GM23338 (cell line): ENCODE measurements around the gene NUP153. TPM values are rescaled to one million over a fixed set of nuclear protein-coding genes. Genes with fewer than 3 reads are reported as not detected.

ENCODE experiments used
- ATAC-seq: fragments of 200-7000 bp; cut with Tn5 transposase; 3 replicates; pipeline ENCODE4 v1.9.1; 2020
- DNase-seq: peaks from one replicate; pipeline ENCODE4 v3.0.0-alpha.2; 2015; ENCODE audit warnings: low spot score
- H2AFZ ChIP-seq: fragments of 200-600 bp; sonication (generic); 2 replicates; pipeline ENCODE4 v1.8.0; 2016; ENCODE audit warnings: antibody characterized with exemption, mild to moderate bottlenecking, moderate library complexity
- H3F3A ChIP-seq: fragments of 200-600 bp; sonication (generic); replicated peaks from 2 replicates; pipeline ENCODE4 v1.8.0; 2017; ENCODE audit warnings: antibody characterized with exemption, mixed run types, low read depth
- H3K27ac ChIP-seq: fragments of 200-600 bp; sonication (generic); 2 replicates; pipeline ENCODE4 v1.6.1; 2016; ENCODE audit warnings: low read depth
- H3K27me3 ChIP-seq: fragments of 200-600 bp; sonication (generic); 2 replicates; pipeline ENCODE4 v1.8.0; 2016; ENCODE audit warnings: mild to moderate bottlenecking, mixed run types, moderate library complexity; ENCODE audit not compliant: insufficient read depth
- H3K36me3 ChIP-seq: fragments of 200-600 bp; sonication (generic); 2 replicates; pipeline ENCODE4 v1.8.0; 2016; ENCODE audit warnings: mild to moderate bottlenecking; ENCODE audit not compliant: insufficient read depth
- H3K4me1 ChIP-seq: fragments of 200-600 bp; sonication (generic); 2 replicates; pipeline ENCODE4 v1.8.0; 2016; ENCODE audit warnings: mild to moderate bottlenecking, moderate library complexity; ENCODE audit not compliant: insufficient read depth
- H3K4me2 ChIP-seq: fragments of 200-600 bp; sonication (generic); 2 replicates; pipeline ENCODE4 v1.7.1; 2017; ENCODE audit warnings: mixed run types
- H3K4me3 ChIP-seq: fragments of 200-600 bp; sonication (generic); 2 replicates; pipeline ENCODE4 v1.6.1; 2016; ENCODE audit warnings: mixed run types
- H3K79me2 ChIP-seq: fragments of 200-600 bp; sonication (generic); replicated peaks from 2 replicates; pipeline ENCODE4 v1.8.0; 2017; ENCODE audit warnings: mild to moderate bottlenecking; ENCODE audit not compliant: insufficient read depth
- H3K9me2 ChIP-seq: fragments of 200-600 bp; sonication (generic); 2 replicates; pipeline ENCODE4 v1.8.0; 2017; ENCODE audit not compliant: insufficient read depth
- H4K20me1 ChIP-seq: fragments of 200-600 bp; sonication (generic); replicated peaks from 2 replicates; pipeline ENCODE4 v1.8.0; 2017; ENCODE audit warnings: mild to moderate bottlenecking; ENCODE audit not compliant: insufficient read depth
- H3K27ac Mint-ChIP-seq: 2 replicates; pipeline ENCODE4 v1.8.0; 2020; ENCODE audit warnings: inconsistent platforms, mild to moderate bottlenecking, moderate library complexity, mixed read lengths
- H3K27me3 Mint-ChIP-seq: 3 replicates; pipeline ENCODE4 v1.8.0; 2022; ENCODE audit warnings: low read depth, mild to moderate bottlenecking, moderate library complexity, mixed read lengths, inconsistent platforms; ENCODE audit not compliant: insufficient read depth, poor library complexity
- H3K36me3 Mint-ChIP-seq: 3 replicates; pipeline ENCODE4 v1.8.0; 2021; ENCODE audit warnings: low read depth, mild to moderate bottlenecking, inconsistent platforms, moderate library complexity, mixed read lengths
- H3K4me1 Mint-ChIP-seq: 3 replicates; pipeline ENCODE4 v1.8.0; 2020; ENCODE audit warnings: mild to moderate bottlenecking, inconsistent platforms, mixed read lengths
- H3K4me3 Mint-ChIP-seq: 3 replicates; pipeline ENCODE4 v1.8.0; 2021; ENCODE audit warnings: moderate library complexity, mild to moderate bottlenecking, inconsistent platforms, mixed read lengths
- H3K9me3 Mint-ChIP-seq: 3 replicates; pipeline ENCODE4 v1.8.0; 2020; ENCODE audit warnings: moderate library complexity, mild to moderate bottlenecking, inconsistent platforms, mixed read lengths
- CREB1 ChIP-seq: fragments of 250-450 bp; sonication (Bioruptor Pico); IDR thresholded peaks from 2 replicates; pipeline ENCODE4 v1.5.0; 2020; ENCODE audit warnings: low read depth, mild to moderate bottlenecking, moderate library complexity
- EZH2 ChIP-seq: fragments of 200-600 bp; sonication (generic); IDR thresholded peaks from one replicate; pipeline ENCODE4 v1.8.0; 2017; ENCODE audit warnings: antibody characterized with exemption, mild to moderate bottlenecking, low read depth; ENCODE audit not compliant: unreplicated experiment
- EZH2phosphoT487 ChIP-seq: fragments of 200-600 bp; sonication (generic); IDR thresholded peaks from one replicate; pipeline ENCODE4 v1.8.1; 2018; ENCODE audit warnings: antibody characterized with exemption; ENCODE audit not compliant: unreplicated experiment
- JUNB ChIP-seq: IDR thresholded peaks from one replicate; pipeline ENCODE4 v1.6.1; 2016; ENCODE audit warnings: antibody characterized with exemption; ENCODE audit not compliant: unreplicated experiment
- NANOG ChIP-seq: IDR thresholded peaks from 2 replicates; pipeline ENCODE4 v1.6.1; 2016; ENCODE audit warnings: antibody characterized with exemption, borderline replicate concordance
- POLR2AphosphoS5 ChIP-seq: IDR thresholded peaks from 2 replicates; pipeline ENCODE4 v1.6.1; 2016; ENCODE audit warnings: antibody characterized with exemption, low read depth
- STAT1 ChIP-seq: IDR thresholded peaks from one replicate; pipeline ENCODE4 v1.6.1; 2016; ENCODE audit warnings: antibody characterized with exemption; ENCODE audit not compliant: unreplicated experiment
- ZNF114 ChIP-seq: fragments of 250-450 bp; sonication (Bioruptor Pico); IDR thresholded peaks from 2 replicates; pipeline ENCODE4 v1.5.0; 2020; ENCODE audit warnings: mild to moderate bottlenecking, moderate library complexity
- ZNF331 ChIP-seq: fragments of 250-450 bp; sonication (Bioruptor Pico); IDR thresholded peaks from 2 replicates; pipeline ENCODE4 v1.5.0; 2020; ENCODE audit warnings: low read depth, mild to moderate bottlenecking, moderate library complexity
- polyA plus RNA-seq: library from polyadenylated mRNA; unstranded; fragments of >200 nt; fragmentation: Nextera tagmentation; extraction: Ambion mirVana; gene quantifications from 2 replicates; pipeline ENCODE4 v1.2.1, GENCODE V29; 2016
- total RNA-seq: library from RNA; depleted of rRNA; stranded (reverse); fragments of >200 nt; shearing (Covaris generic); gene quantifications from 2 replicates; pipeline ENCODE4 v1.2.3, GENCODE V29; 2014
- TF ChIP-seq, protein P1 (sequence below): IDR thresholded peaks from one replicate; pipeline ENCODE4 v1.6.1; 2018; ENCODE audit warnings: antibody characterized with exemption; ENCODE audit not compliant: unreplicated experiment
- TF ChIP-seq, protein P2 (sequence below), 2 experiments: fragments of 200-600 bp in 1 of 2; sonication (generic) in 1 of 2; conservative IDR thresholded peaks; 2 replicates each; pipeline versions ENCODE4 v1.5.1 to v1.6.1; 2016 to 2017; ENCODE audit warnings: antibody characterized with exemption in 2 of 2, low read depth in 2 of 2, mild to moderate bottlenecking in 2 of 2, moderate library complexity in 1 of 2

The NUP153 gene
- total and polyA plus RNA-seq, 2 experiments from 2014 or later, result 23.8 to 88.4 TPM

DNA sequence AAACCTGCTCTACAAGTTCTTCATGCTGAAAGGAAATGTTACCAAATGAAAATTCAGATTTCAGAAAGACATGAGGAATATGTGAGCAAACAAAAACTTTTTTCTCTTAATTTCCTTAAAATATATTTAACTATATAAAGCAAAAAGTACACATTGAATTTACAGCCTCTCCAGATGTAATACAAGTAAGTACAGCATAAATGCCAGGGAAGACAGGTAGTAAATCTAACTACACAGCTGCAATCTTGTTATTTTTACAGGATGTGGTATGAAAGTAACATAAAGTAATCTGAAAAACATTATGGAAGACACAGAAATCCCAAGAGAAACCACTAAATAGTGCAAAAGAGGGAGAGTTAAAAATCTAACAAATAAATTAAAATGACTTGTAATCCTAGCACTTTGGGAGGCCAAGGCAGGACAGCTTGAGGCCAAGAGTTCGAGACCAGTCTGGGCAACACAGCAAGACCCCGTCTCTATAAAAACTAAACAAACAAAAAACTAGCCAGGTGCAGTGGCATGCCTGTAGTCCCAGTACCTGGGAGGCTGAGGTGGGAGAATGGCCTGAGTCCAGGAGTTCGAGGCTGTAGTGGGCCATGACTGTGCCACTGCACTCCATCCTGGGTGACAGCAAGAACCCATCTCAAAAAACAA is 55.9 kb downstream of the NUP153 start (continued):
- TF ChIP-seq, protein P1, sequence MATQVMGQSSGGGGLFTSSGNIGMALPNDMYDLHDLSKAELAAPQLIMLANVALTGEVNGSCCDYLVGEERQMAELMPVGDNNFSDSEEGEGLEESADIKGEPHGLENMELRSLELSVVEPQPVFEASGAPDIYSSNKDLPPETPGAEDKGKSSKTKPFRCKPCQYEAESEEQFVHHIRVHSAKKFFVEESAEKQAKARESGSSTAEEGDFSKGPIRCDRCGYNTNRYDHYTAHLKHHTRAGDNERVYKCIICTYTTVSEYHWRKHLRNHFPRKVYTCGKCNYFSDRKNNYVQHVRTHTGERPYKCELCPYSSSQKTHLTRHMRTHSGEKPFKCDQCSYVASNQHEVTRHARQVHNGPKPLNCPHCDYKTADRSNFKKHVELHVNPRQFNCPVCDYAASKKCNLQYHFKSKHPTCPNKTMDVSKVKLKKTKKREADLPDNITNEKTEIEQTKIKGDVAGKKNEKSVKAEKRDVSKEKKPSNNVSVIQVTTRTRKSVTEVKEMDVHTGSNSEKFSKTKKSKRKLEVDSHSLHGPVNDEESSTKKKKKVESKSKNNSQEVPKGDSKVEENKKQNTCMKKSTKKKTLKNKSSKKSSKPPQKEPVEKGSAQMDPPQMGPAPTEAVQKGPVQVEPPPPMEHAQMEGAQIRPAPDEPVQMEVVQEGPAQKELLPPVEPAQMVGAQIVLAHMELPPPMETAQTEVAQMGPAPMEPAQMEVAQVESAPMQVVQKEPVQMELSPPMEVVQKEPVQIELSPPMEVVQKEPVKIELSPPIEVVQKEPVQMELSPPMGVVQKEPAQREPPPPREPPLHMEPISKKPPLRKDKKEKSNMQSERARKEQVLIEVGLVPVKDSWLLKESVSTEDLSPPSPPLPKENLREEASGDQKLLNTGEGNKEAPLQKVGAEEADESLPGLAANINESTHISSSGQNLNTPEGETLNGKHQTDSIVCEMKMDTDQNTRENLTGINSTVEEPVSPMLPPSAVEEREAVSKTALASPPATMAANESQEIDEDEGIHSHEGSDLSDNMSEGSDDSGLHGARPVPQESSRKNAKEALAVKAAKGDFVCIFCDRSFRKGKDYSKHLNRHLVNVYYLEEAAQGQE, result no peak

DNA sequence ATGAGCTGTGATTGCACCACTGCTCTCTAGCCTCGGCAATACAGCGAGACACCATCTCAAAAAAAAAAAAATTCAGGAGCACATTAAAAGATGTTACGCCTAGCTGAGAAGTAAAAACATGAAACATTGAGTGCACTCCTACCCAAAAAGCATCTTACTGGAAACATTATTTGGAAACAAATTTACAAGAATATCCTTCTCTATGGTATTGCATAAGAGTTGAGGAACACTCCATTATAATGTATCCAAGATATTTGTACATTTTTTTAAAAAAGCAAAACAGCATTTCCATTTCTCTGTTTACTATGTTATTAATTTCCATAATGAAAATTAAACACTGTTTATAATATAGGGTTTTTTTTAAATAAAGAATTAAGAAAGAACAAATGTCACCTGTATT is 58.0 kb downstream of the NUP153 start:
- Histone ChIP-seq H4K20me1 (no peaks in the 10 kb centered on the region; the same call in 1 of the 2 replicates), H3K9me2 (no peaks in the 10 kb centered on the region), H3K27ac (no peak overlapping the region), H3K4me2 (no peak overlapping the region), H3K36me3 (peaks cover 59% of the 10 kb centered on the region), H3K79me2 (peaks cover 15% of the 10 kb centered on the region; the same call in 1 of the 2 replicates), H3F3A (no peaks in the 10 kb centered on the region), H3K4me1 (no peaks in the 10 kb centered on the region), H3K27me3 (no peaks in the 10 kb centered on the region), H2AFZ (no peak overlapping the region), H3K4me3 (no peak overlapping the region)
- no peak for DNase-seq
- no peak for ATAC-seq
- no peak overlapping the region for H3K27ac Mint-ChIP-seq
- H3K36me3 Mint-ChIP-seq, result peaks cover 73% of the 10 kb centered on the region
- no peaks in the 10 kb centered on the region for H3K4me1 Mint-ChIP-seq
- no peak overlapping the region for H3K4me3 Mint-ChIP-seq
- H3K27me3 Mint-ChIP-seq, result peaks cover 2% of the 10 kb centered on the region
- no peaks in the 10 kb centered on the region for H3K9me3 Mint-ChIP-seq
- no peak for TF ChIP-seq CREB1 (CRISPR knock-in tag)
- TF ChIP-seq JUNB, result no peak
- no peak for TF ChIP-seq EZH2
- TF ChIP-seq, protein P2, sequence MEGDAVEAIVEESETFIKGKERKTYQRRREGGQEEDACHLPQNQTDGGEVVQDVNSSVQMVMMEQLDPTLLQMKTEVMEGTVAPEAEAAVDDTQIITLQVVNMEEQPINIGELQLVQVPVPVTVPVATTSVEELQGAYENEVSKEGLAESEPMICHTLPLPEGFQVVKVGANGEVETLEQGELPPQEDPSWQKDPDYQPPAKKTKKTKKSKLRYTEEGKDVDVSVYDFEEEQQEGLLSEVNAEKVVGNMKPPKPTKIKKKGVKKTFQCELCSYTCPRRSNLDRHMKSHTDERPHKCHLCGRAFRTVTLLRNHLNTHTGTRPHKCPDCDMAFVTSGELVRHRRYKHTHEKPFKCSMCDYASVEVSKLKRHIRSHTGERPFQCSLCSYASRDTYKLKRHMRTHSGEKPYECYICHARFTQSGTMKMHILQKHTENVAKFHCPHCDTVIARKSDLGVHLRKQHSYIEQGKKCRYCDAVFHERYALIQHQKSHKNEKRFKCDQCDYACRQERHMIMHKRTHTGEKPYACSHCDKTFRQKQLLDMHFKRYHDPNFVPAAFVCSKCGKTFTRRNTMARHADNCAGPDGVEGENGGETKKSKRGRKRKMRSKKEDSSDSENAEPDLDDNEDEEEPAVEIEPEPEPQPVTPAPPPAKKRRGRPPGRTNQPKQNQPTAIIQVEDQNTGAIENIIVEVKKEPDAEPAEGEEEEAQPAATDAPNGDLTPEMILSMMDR (conservative IDR thresholded peaks at IDR 0.05; ENCODE audit: low read depth in 2 of 2), result no peak
- TF ChIP-seq, protein P1, result no peak
- no peak for TF ChIP-seq EZH2phosphoT487
- TF ChIP-seq NANOG, result no peak
- no peak for TF ChIP-seq ZNF114 (CRISPR knock-in tag)
- no peak for TF ChIP-seq POLR2AphosphoS5
- TF ChIP-seq ZNF331 (CRISPR knock-in tag), result no peak
- TF ChIP-seq STAT1, result no peak
